Measurements from ENCODE around the gene TPX2.

The TPX2 gene

DNA sequence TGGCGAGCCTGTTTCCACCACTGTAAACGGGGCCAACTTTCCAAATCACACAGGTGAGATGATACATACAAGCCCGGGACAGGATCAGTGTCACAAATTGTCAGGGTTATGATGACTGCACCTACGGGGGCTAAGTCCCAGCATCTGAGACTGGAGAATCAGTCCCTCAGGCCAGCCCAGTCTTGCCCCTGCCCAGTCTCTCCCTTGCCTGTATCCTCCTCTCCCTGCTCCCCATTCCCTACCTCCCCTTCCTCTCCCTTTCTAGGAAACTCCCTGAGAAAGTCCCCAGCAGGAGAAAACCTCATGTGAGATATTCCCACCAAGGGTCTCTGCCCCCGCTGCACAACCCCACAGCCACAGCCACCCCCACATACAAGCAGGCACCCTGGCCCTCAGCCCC lies 104.8 kb downstream of the TPX2 start:
- DNase-seq (ENCODE audit: low spot score) = no peak
- no peak for TF ChIP-seq CTCF (IDR thresholded peaks at IDR 0.05)
- Histone ChIP-seq H3K27ac (peak overlapping the region; percentile 85 to 95), H3K4me3 (peak overlapping the region; percentile 84)

- no peak for TF ChIP-seq CTCF (IDR thresholded peaks at IDR 0.05)
- no peak for DNase-seq (ENCODE audit: low spot score)
- Histone ChIP-seq H3K27ac (peak overlapping the region; percentile 85 to 95), H3K4me3 (peak overlapping the region; percentile 84)
Observed at GRCh38 chr20:31844737-31845299, 105.7 kb downstream of the TPX2 start.

DNA sequence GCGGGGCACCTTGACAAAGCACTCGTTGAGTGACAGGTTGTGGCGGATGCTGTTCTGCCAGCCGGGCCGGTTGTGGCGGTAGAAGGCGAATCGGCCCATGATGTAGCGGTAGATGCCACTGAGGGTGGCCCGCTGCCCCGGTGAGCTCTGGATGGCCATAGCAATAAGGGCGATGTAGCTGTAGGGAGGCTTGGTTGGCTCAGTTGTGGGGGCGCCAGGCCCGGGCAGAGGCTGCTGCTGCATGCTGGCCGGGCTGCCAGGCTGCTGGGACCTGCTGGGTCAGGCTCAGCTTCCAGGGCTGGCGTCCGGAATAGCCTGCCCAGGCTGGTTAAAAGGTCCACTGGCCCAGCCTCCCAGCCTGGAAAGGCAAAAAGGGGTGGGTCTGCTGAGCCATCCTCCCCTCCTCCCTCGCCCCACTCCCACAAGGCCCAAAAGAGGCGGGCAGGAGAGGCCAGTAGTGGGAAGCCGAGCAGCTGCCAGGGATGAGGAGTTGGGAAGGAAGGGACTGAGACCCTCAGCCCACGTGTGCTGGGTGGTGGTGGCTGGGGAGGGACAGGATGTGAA lies 106.3 kb downstream of the TPX2 start, which contains the start of gene FOXS1:
FOXS1 (minus strand) TSS at position 305 of the 564 bp plus-strand sequence; CDS start at position 243, 62 bp downstream.
- DNase-seq (ENCODE audit: low spot score) = peak; percentile 92
- TF ChIP-seq CTCF (IDR thresholded peaks at IDR 0.05) = no peak
- Histone ChIP-seq H3K27ac (peak within 1 kb of the TSS; percentile 85 to 95), H3K4me3 (peak within 1 kb of the TSS; percentile 84)

DNA sequence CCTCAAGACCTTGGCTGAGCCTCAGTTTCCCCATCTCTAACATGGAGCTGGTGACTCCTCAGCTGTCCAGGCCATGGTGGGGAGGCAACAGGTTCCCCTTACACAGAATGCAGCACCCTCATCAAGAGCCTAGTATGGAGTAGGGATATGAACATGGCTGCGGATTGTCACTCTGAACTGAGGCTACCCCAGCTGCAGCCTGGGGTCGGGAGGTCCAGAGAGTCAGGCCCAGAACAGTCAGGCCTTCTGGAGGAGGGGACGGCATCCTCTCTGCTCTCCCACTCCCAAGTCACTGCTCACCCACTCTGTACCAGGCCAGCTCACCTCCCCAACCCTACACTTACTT lies 107.7 kb downstream of the TPX2 start:
- no peak for DNase-seq (ENCODE audit: low spot score)
- H3K4me3 ChIP-seq = no peak overlapping the region
- no peak for TF ChIP-seq CTCF (IDR thresholded peaks at IDR 0.05)
- no peak overlapping the region for H3K27ac ChIP-seq

GRCh38 chr20:31848088-31848999 lies 109.3 kb downstream of the TPX2 start:
- DNase-seq (ENCODE audit: low spot score) = no peak
- no peak for TF ChIP-seq CTCF (IDR thresholded peaks at IDR 0.05)
- no peak overlapping the region for H3K27ac ChIP-seq
- no peak overlapping the region for H3K4me3 ChIP-seq

DNA sequence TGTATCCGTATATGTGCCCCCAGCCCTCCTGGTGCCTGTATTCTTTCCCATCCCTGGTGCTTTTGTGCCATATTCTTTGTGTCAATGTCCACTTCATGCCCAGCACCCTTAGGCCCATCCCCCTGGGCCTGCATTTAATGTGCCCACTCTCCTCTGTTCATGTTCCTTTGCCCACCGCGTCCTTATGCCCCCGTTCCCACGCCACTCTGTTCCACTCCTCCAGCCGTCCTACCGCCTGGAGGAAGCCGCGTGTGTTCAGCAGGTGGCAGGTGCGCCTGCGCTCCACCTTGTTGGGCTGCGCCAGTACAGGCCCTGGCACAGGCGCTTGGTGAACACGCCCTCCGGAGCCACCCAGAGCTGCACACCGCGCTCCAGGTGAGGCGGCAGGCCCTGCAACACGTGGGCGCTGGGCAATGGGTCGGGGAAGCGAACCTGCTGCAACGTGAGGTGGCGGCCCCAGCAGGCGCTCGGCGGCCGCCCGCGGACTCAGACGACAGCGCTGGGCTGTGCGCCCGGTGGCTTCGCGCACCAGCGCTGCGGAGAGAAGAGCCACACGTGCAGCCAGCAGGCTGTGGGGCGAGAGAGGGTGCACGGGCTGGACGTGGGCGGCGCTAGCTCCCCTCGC lies 110.3 kb downstream of the TPX2 start:
- TF ChIP-seq CTCF (IDR thresholded peaks at IDR 0.05) = no peak
- Histone ChIP-seq H3K27ac (no peak overlapping the region), H3K4me3 (no peak overlapping the region)
- no peak for DNase-seq (ENCODE audit: low spot score)
